Adrenal gland (tissue), 12 donors: Measurements from ENCODE around the gene ZSCAN12. TPM values are rescaled to one million over a fixed set of nuclear protein-coding genes. Genes with fewer than 3 reads are reported as not detected.

Source experiments
- DNase-seq, 7 donors: peaks; one replicate each; pipeline ENCODE4 v3.0.0-alpha.2; 2019 to 2020
- H3K27ac ChIP-seq, 5 donors: fragments of 200-600 bp; sonication (generic) in 4 of 5; 1 replicate in 3 of 5; 2 replicates in 2 of 5; pipeline versions ENCODE4 v1.5.1 to v1.8.0; 2016 to 2020; ENCODE audit warnings: mild to moderate bottlenecking in 1 of 5
- H3K27me3 ChIP-seq: fragments of 200-600 bp; 2 replicates; pipeline ENCODE4 v1.8.0; 2021
- H3K36me3 ChIP-seq, 2 donors: fragments of 200-600 bp; replicated peaks in 1 of 2; 1 replicate in 1 of 2; 2 replicates in 1 of 2; pipeline versions ENCODE4 v1.5.1 to v1.8.0; 2018 to 2022
- H3K4me1 ChIP-seq, 2 donors: fragments of 200-600 bp; replicated peaks in 1 of 2; 1 replicate in 1 of 2; 2 replicates in 1 of 2; pipeline versions ENCODE4 v1.5.1 to v1.8.0; 2018 to 2021
- H3K4me3 ChIP-seq, 4 donors: fragments of 200-600 bp; sonication (generic) in 3 of 4; one replicate each; pipeline ENCODE4 v1.5.1; 2016 to 2018
- H3K9me3 ChIP-seq, 3 donors: fragments of 200-600 bp; sonication (generic) in 1 of 3; replicated peaks in 1 of 3; 1 replicate in 2 of 3; 2 replicates in 1 of 3; pipeline versions ENCODE4 v1.5.1 to v1.8.0; 2016 to 2021
- POLR2A ChIP-seq, 2 donors: fragments of 450-650 bp; IDR thresholded peaks; one replicate each; pipeline ENCODE4 v1.6.1; 2017; ENCODE audit warnings: antibody characterized with exemption in 2 of 2, mild to moderate bottlenecking in 2 of 2, moderate library complexity in 1 of 2
- WGBS, 4 donors: extraction: QIAGEN DNeasy Blood & Tissue Kit in 2 of 4; methylation state at CpG; one replicate each; pipeline versions ENCODE4 v1.1.5 to v1.1.7; 2013 to 2017; 5-methylcytosine and 5-hydroxymethylcytosine counted together
- intact Hi-C, 2 donors: fragments of 100-400 bp; cut with DNase I; formaldehyde crosslinking; loops; one replicate each; pipeline versions ENCODE4 v1.14.1 to v1.15.0; 2022 to 2023
- polyA plus RNA-seq, 3 donors: library from polyadenylated mRNA; stranded (reverse); fragments of 200-250 nt in 2 of 3; fragments of 350-450 nt in 1 of 3; fragmentation: Illumina TruSeq in 1 of 3; extraction: RNeasy Lipid Tissue Mini Kit (QIAGEN cat#74804) in 1 of 3; gene quantifications; one replicate each; pipeline ENCODE4 v1.2.3, GENCODE V29; 2013 to 2014
- total RNA-seq, 9 donors: library from RNA; depleted of rRNA in 4 of 9; stranded (reverse); fragments of >200 nt in 4 of 9; fragments of 120-200 nt in 1 of 9; fragmentation: NEBNext Ultra II Directional in 1 of 9; extraction: Animal tissue kit (Norgen Biotek cat#: 25700) in 1 of 9; gene quantifications; one replicate each; pipeline versions ENCODE4 v1.1.0 to v1.2.4, GENCODE V29; 2013 to 2023
- TF ChIP-seq, protein P1 (sequence below), 6 experiments: fragments of 450-650 bp in 4 of 6; fragments of 200-600 bp in 2 of 6; sonication (generic) in 1 of 6; IDR thresholded peaks; 1 replicate in 5 of 6; 2 replicates in 1 of 6; pipeline versions ENCODE4 v1.5.1 to v1.8.0; 2016 to 2021; ENCODE audit warnings: antibody characterized with exemption in 6 of 6, mild to moderate bottlenecking in 2 of 6, moderate library complexity in 1 of 6
- donor health status: healthy with polysubstance abuse.
- donor health status: Bipolar disorder and iron deficiency.
- donor health status: DM: yes; HTN: yes; CAD: no.
- donor health status: DM: no; HTN: no; CAD: no.
- donor health status: DM: no; HTN: no; CAD: no.
- donor health status: DM: yes; HTN: yes; CAD: no.

Gene ZSCAN12
- total and polyA plus RNA-seq, 12 donors: 1.0 to 10.7 (median 4.6) TPM

DNA sequence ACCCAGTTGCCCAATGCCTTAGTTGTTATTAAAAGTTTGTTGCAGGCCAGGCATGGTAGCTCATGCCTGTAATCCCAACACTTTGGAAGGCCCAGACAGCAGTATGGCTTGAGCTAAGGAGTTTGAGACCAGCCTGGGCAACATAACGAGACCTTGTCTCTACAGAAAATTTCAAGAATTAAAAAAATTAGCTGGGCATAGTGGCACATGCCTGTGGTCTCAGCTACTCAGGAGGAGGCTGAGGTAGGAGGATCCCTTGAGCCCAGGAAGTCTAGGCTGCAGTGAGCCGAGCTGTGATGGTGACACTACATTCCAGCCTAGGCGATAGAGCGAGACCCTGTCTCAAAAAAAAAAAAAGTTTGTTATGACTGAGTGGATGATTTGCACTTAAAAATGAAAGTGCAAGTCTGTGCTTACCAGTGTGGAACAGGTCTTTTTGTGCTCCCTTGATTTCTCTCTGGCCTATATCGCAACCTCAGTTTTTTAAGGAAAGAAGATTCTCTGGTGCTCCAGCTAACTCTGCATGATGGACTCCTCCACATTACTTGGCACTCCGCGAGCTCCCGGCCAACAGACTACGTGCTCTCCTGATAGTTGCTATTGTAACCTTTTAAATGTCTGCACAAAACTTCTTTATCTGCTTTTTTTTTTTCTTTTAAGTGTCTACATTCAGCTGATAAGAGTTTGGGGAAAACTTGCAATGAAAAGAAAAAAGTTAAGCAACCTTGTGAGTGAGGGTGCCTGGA is 27.7 kb downstream of the ZSCAN12 start:
- intact Hi-C loops: no loop called here
- 79 to 89% (median 88%) methylated on average over 9 of the region's 9 CpGs for WGBS, 4 donors

DNA sequence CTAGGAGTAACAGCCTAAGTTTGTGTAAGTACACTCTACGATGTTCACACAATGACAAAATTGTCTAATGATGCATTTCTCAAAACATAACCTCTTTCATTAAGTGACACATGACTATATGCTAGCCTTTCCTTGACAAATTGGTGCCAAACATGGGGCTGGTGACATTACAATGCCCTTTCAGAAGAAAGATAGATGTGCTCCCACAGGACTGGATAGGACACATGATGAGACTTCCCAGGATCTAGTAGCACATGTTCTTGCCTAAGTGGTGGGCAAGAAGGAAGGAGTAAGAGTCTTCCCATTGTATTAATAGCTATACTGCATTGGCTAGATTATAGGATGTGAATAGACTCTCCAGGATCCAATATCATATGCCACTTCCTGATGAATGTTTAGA is 28.3 kb downstream of the ZSCAN12 start:
- no peak overlapping the region for H3K27ac ChIP-seq
- no peak overlapping the region for H3K4me3 ChIP-seq
- H3K9me3 ChIP-seq: no peaks in the 10 kb centered on the region
- H3K27me3 ChIP-seq: no peaks in the 10 kb centered on the region
- no peak for DNase-seq
- TF ChIP-seq, protein P1, sequence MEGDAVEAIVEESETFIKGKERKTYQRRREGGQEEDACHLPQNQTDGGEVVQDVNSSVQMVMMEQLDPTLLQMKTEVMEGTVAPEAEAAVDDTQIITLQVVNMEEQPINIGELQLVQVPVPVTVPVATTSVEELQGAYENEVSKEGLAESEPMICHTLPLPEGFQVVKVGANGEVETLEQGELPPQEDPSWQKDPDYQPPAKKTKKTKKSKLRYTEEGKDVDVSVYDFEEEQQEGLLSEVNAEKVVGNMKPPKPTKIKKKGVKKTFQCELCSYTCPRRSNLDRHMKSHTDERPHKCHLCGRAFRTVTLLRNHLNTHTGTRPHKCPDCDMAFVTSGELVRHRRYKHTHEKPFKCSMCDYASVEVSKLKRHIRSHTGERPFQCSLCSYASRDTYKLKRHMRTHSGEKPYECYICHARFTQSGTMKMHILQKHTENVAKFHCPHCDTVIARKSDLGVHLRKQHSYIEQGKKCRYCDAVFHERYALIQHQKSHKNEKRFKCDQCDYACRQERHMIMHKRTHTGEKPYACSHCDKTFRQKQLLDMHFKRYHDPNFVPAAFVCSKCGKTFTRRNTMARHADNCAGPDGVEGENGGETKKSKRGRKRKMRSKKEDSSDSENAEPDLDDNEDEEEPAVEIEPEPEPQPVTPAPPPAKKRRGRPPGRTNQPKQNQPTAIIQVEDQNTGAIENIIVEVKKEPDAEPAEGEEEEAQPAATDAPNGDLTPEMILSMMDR (IDR thresholded peaks at IDR 0.05): no peak
- TF ChIP-seq POLR2A (IDR thresholded peaks at IDR 0.05): no peak
- intact Hi-C loops: no loop called here
- no peaks in the 10 kb centered on the region for H3K4me1 ChIP-seq
- WGBS, 4 donors: 85 to 92% (median 90%) methylated on average over 1 of the region's 1 CpG
- no peaks in the 10 kb centered on the region for H3K36me3 ChIP-seq

More for the DNA sequence above, 27.7 kb downstream of the ZSCAN12 start:
- no peak overlapping the region for H3K27ac ChIP-seq
- no peak overlapping the region for H3K4me3 ChIP-seq
- H3K4me1 ChIP-seq: no peaks in the 10 kb centered on the region
- DNase-seq: no peak
- no peaks in the 10 kb centered on the region for H3K27me3 ChIP-seq
- no peaks in the 10 kb centered on the region for H3K36me3 ChIP-seq
- H3K9me3 ChIP-seq: no peaks in the 10 kb centered on the region
- no peak for TF ChIP-seq POLR2A (IDR thresholded peaks at IDR 0.05)
- TF ChIP-seq, protein P1 (IDR thresholded peaks at IDR 0.05): no peak

DNA sequence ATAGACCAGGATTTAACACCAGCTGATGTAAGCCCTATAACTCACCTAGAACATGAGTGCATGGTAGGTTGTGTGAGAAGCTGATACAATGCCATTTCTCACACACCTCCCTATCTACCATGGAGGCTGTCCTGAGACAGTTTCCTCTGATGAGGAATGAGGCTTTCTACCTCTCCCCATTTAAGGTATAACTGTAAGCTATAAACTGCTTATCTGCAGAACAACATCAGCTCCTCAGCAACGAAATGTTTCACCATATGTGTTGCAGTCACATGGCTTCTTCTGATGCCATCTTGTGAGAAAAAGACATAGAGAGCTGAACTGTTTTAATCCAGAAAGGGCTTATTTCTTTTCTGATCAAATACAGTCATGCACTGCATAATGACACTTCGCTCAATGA is 29.1 kb downstream of the ZSCAN12 start:
- Histone ChIP-seq H3K27me3 (no peaks in the 10 kb centered on the region), H3K4me1 (no peaks in the 10 kb centered on the region), H3K27ac (no peak overlapping the region), H3K9me3 (no peaks in the 10 kb centered on the region), H3K4me3 (no peak overlapping the region), H3K36me3 (peaks cover 0 to 4% of the 10 kb centered on the region in 2 donors)
- 81 to 83% (median 82%) methylated on average over 2 of the region's 2 CpGs for WGBS, 4 donors
- no peak for DNase-seq
- no peak for TF ChIP-seq POLR2A (IDR thresholded peaks at IDR 0.05)
- TF ChIP-seq, protein P1 (IDR thresholded peaks at IDR 0.05): no peak
- intact Hi-C loops: no loop called here

DNA sequence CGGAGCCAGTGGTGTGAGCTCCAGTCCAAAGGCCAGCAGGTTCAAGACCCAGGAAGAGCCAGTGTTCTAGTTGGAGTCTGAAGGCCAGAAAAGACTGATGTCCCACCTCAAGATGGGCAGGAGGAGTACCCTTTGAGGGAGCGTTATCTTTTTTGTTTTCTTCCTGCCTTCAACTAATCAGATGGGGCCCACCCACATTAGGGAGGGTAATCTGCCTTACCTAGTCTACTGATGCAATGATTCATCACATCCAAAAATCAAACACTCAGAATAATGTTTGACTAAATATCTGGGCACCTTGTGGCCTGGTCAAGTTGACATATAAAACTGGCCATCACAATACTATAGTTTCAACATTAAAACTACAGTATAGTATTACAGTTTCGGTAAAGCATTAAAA is 30.1 kb downstream of the ZSCAN12 start:
- H3K4me3 ChIP-seq: no peak overlapping the region
- no peaks in the 10 kb centered on the region for H3K4me1 ChIP-seq
- DNase-seq: no peak
- WGBS, 4 donors: 95 to 100% (median 96%) methylated on average over 3 of the region's 3 CpGs
- intact Hi-C loops: no loop called here
- H3K27ac ChIP-seq: no peak overlapping the region
- H3K9me3 ChIP-seq: no peaks in the 10 kb centered on the region
- TF ChIP-seq POLR2A (IDR thresholded peaks at IDR 0.05): no peak
- TF ChIP-seq, protein P1 (IDR thresholded peaks at IDR 0.05): no peak
- no peaks in the 10 kb centered on the region for H3K27me3 ChIP-seq
- peaks cover 0 to 14% of the 10 kb centered on the region in 2 donors for H3K36me3 ChIP-seq
